Measurements from ENCODE around the gene SERTM2.

DNA sequence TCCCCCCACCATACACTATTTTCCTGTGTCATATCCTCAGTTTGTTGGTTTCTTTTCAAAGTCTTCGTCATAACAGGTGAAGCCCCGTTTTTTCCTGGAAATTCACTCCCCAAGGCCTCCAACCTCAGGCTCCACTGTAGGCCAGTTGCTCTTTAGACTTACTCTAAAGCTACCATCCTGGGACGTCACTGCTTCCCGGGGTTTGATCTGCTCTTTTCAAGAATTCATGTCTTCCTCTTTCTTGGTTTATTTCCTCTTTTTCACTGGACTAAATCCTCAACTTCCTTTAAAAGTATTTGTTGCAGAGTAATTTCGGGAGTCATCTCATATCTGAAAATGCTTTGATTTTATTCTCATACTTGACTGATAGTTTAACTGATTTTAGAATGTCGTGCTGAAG lies 6.5 kb upstream of the SERTM2 start:
- TF ChIP-seq, protein P1, sequence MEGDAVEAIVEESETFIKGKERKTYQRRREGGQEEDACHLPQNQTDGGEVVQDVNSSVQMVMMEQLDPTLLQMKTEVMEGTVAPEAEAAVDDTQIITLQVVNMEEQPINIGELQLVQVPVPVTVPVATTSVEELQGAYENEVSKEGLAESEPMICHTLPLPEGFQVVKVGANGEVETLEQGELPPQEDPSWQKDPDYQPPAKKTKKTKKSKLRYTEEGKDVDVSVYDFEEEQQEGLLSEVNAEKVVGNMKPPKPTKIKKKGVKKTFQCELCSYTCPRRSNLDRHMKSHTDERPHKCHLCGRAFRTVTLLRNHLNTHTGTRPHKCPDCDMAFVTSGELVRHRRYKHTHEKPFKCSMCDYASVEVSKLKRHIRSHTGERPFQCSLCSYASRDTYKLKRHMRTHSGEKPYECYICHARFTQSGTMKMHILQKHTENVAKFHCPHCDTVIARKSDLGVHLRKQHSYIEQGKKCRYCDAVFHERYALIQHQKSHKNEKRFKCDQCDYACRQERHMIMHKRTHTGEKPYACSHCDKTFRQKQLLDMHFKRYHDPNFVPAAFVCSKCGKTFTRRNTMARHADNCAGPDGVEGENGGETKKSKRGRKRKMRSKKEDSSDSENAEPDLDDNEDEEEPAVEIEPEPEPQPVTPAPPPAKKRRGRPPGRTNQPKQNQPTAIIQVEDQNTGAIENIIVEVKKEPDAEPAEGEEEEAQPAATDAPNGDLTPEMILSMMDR (IDR thresholded peaks at IDR 0.05; ENCODE audit: poor library complexity), result no peak
- TF ChIP-seq EZH2phosphoT487 (IDR thresholded peaks at IDR 0.05; ENCODE audit: low read depth, severe bottlenecking, unreplicated experiment), result no peak

All from hepatocyte (in vitro differentiated cells).